Nucleus accumbens (tissue), 56 donors: Measurements from ENCODE around the gene SERP2.
A peak's percentile ranks its signal among the peaks of the same experiment; 100 is the strongest.

Experiments used
- DNase-seq, 56 donors: peaks; one replicate each; lab custom pipeline; 2025; lab: John Stamatoyannopoulos, UW

SERP2 gene

GRCh38 chr13:44429311-44429710 lies 55.7 kb downstream of the SERP2 start:
- no peak for DNase-seq

GRCh38 chr13:44431150-44431549 lies 57.5 kb downstream of the SERP2 start:
- DNase-seq: peak in 1 of 56 donors; percentile 6

GRCh38 chr13:44432650-44433049 lies 59.0 kb downstream of the SERP2 start:
- peak in 4 of 56 donors; percentile 13 to 26 (median 24) for DNase-seq

- DNase-seq: peak in 43 of 56 donors; percentile 14 to 75 (median 44)
Observed at GRCh38 chr13:44433863-44434765, 60.5 kb downstream of the SERP2 start.

- DNase-seq: no peak
Observed at GRCh38 chr13:44434766-44435141, 61.1 kb downstream of the SERP2 start.

GRCh38 chr13:44435142-44435918 lies 61.7 kb downstream of the SERP2 start:
- peak; percentile 54 to 98 (median 89) for DNase-seq

- DNase-seq: no peak
Observed at GRCh38 chr13:44435919-44436510, 62.4 kb downstream of the SERP2 start.

- DNase-seq: peak; percentile 69 to 98 (median 95)
Observed at GRCh38 chr13:44436589-44437337, 63.1 kb downstream of the SERP2 start.

- DNase-seq: no peak
Observed at GRCh38 chr13:44437356-44438233, 64.0 kb downstream of the SERP2 start.

- DNase-seq: no peak
Observed at GRCh38 chr13:44438234-44438579, 64.6 kb downstream of the SERP2 start.

GRCh38 chr13:44439452-44440024 lies 65.9 kb downstream of the SERP2 start:
- DNase-seq: no peak

- DNase-seq: no peak
Observed at GRCh38 chr13:44440046-44440608, 66.5 kb downstream of the SERP2 start.
